ENCODE data around the gene KRT33A. TPM values are rescaled to one million over a fixed set of nuclear protein-coding genes. Genes with fewer than 3 reads are reported as not detected.
"Not testable (repeated sequence)": the region's sequence is repeated elsewhere in the genome, so short reads cannot be mapped to it uniquely, and the experiment has no call there.

The KRT33A gene
- total RNA-seq, 1 experiment from 2014 or later, result not detected

- Histone ChIP-seq H3K27ac (ENCODE audit: low read depth, low read length, poor library complexity, severe bottlenecking) (no peak overlapping the region), H3K4me3 (ENCODE audit: low read depth, low read length, poor library complexity, severe bottlenecking) (no peak overlapping the region), H3K9me3 (ENCODE audit: low read depth, low read length, poor library complexity, severe bottlenecking) (peaks cover 2% of the 10 kb centered on the region), H3K27me3 (replicated peaks; ENCODE audit: insufficient read depth, low read depth, low read length, poor library complexity) (no peaks in the 10 kb centered on the region), H3K36me3 (ENCODE audit: insufficient read depth, low read length, poor library complexity, severe bottlenecking) (no peaks in the 10 kb centered on the region), H3K4me1 (ENCODE audit: insufficient read depth, low read length, poor library complexity, severe bottlenecking) (no peaks in the 10 kb centered on the region)
- POLR2A ChIA-PET (ENCODE audit: low non-redundant PET), result no interaction called here
- BruUV-seq (replicated peaks), result no TSS peak
- no peak for DNase-seq (ENCODE audit: low spot score)
- TF ChIP-seq CTCF (conservative IDR thresholded peaks at IDR 0.05; ENCODE audit: low read depth, low read length) (no peak), EZH2 (IDR thresholded peaks at IDR 0.05; ENCODE audit: borderline replicate concordance, low read depth, low read length, poor library complexity, severe bottlenecking) (no peak)
- CTCF ChIA-PET, result no interaction called here
- intact Hi-C loops (cut with micrococcal nuclease; ENCODE audit: unreplicated experiment), result no loop called here
Measured at GRCh38 chr17:41383690-41384089, 33.1 kb upstream of the KRT33A start.

GRCh38 chr17:41382394-41382793, 31.8 kb upstream of the KRT33A start:
- no TSS peak for BruUV-seq (replicated peaks)
- ChIA-PET CTCF (no interaction called here), POLR2A (ENCODE audit: low non-redundant PET) (no interaction called here)
- Histone ChIP-seq H3K4me3 (ENCODE audit: low read depth, low read length, poor library complexity, severe bottlenecking) (no peak overlapping the region), H3K9me3 (ENCODE audit: low read depth, low read length, poor library complexity, severe bottlenecking) (peaks cover 2% of the 10 kb centered on the region), H3K27me3 (replicated peaks; ENCODE audit: insufficient read depth, low read depth, low read length, poor library complexity) (no peaks in the 10 kb centered on the region), H3K4me1 (ENCODE audit: insufficient read depth, low read length, poor library complexity, severe bottlenecking) (peaks cover 4% of the 10 kb centered on the region), H3K36me3 (ENCODE audit: insufficient read depth, low read length, poor library complexity, severe bottlenecking) (no peaks in the 10 kb centered on the region), H3K27ac (ENCODE audit: low read depth, low read length, poor library complexity, severe bottlenecking) (no peak overlapping the region)
- intact Hi-C loops (cut with micrococcal nuclease; ENCODE audit: unreplicated experiment), result no loop called here
- no peak for DNase-seq (ENCODE audit: low spot score)
- no peak for TF ChIP-seq EZH2 (IDR thresholded peaks at IDR 0.05; ENCODE audit: borderline replicate concordance, low read depth, low read length, poor library complexity, severe bottlenecking)
- no peak for TF ChIP-seq CTCF (conservative IDR thresholded peaks at IDR 0.05; ENCODE audit: low read depth, low read length)

- intact Hi-C loops (cut with micrococcal nuclease; ENCODE audit: unreplicated experiment); H3K27me3 ChIP-seq (replicated peaks; ENCODE audit: insufficient read depth, low read depth, low read length, poor library complexity); DNase-seq (ENCODE audit: low spot score); H3K36me3 ChIP-seq (ENCODE audit: insufficient read depth, low read length, poor library complexity, severe bottlenecking); H3K4me1 ChIP-seq (ENCODE audit: insufficient read depth, low read length, poor library complexity, severe bottlenecking); POLR2A ChIA-PET (ENCODE audit: low non-redundant PET); H3K27ac ChIP-seq (ENCODE audit: low read depth, low read length, poor library complexity, severe bottlenecking); BruUV-seq (replicated peaks); CTCF ChIA-PET; H3K9me3 ChIP-seq (ENCODE audit: low read depth, low read length, poor library complexity, severe bottlenecking); H3K4me3 ChIP-seq (ENCODE audit: low read depth, low read length, poor library complexity, severe bottlenecking): not testable (repeated sequence)
Measured at GRCh38 chr17:41381943-41382342, 31.3 kb upstream of the KRT33A start, which contains the start of gene KRT34. TSS of gene KRT34 (minus strand) at chr17:41382306. CDS start at chr17:41382246, 60 bp downstream.

GRCh38 chr17:41380091-41380490, 29.5 kb upstream of the KRT33A start:
- intact Hi-C loops (cut with micrococcal nuclease; ENCODE audit: unreplicated experiment); BruUV-seq (replicated peaks); H3K4me1 ChIP-seq (ENCODE audit: insufficient read depth, low read length, poor library complexity, severe bottlenecking); H3K27me3 ChIP-seq (replicated peaks; ENCODE audit: insufficient read depth, low read depth, low read length, poor library complexity); CTCF ChIA-PET; H3K9me3 ChIP-seq (ENCODE audit: low read depth, low read length, poor library complexity, severe bottlenecking); POLR2A ChIA-PET (ENCODE audit: low non-redundant PET); H3K36me3 ChIP-seq (ENCODE audit: insufficient read depth, low read length, poor library complexity, severe bottlenecking); H3K4me3 ChIP-seq (ENCODE audit: low read depth, low read length, poor library complexity, severe bottlenecking); H3K27ac ChIP-seq (ENCODE audit: low read depth, low read length, poor library complexity, severe bottlenecking); DNase-seq (ENCODE audit: low spot score): not testable (repeated sequence)
